Lower leg skin (tissue), 4 donors: ENCODE results near the gene FKBP1A. TPM values are rescaled to one million over a fixed set of nuclear protein-coding genes. Genes with fewer than 3 reads are reported as not detected.
A peak's percentile ranks its signal among the peaks of the same experiment; 100 is the strongest.
"Not testable (repeated sequence)": the region's sequence is repeated elsewhere in the genome, so short reads cannot be mapped to it uniquely, and the experiment has no call there.

Source experiments
- DNase-seq, 2 donors: peaks; one replicate each; pipeline ENCODE4 v3.0.0-alpha.2; 2019; ENCODE audit warnings: low spot score in 2 of 2
- H3K4me3 ChIP-seq: fragments of 200-600 bp; sonication (generic); 2 replicates; pipeline ENCODE4 v1.5.1; 2017; ENCODE audit warnings: mild to moderate bottlenecking, low read depth; ENCODE audit not compliant: poor library complexity, severe bottlenecking
- CTCF ChIP-seq, 3 donors: fragments of 450-650 bp; IDR thresholded peaks; one replicate each; pipeline ENCODE4 v1.5.1; 2016; ENCODE audit warnings: antibody characterized with exemption in 3 of 3, mild to moderate bottlenecking in 3 of 3, moderate library complexity in 2 of 3
- POLR2A ChIP-seq, 2 donors: fragments of 450-650 bp; IDR thresholded peaks; one replicate each; pipeline ENCODE4 v1.6.1; 2016 to 2017; ENCODE audit warnings: antibody characterized with exemption in 2 of 2, mild to moderate bottlenecking in 1 of 2, moderate library complexity in 1 of 2
- WGBS, 2 donors: methylation state at CpG; one replicate each; pipeline ENCODE4 v1.1.5; 2018; 5-methylcytosine and 5-hydroxymethylcytosine counted together
- intact Hi-C: fragments of 100-400 bp; cut with DNase I; formaldehyde crosslinking; loops from one replicate; pipeline ENCODE4 v1.15.0; 2023; ENCODE audit warnings: low total_unique reads
- total RNA-seq, 4 donors: library from RNA; depleted of rRNA; stranded (reverse); fragments of >200 nt; gene quantifications; one replicate each; pipeline ENCODE4 v1.1.0, GENCODE V29; 2016

The FKBP1A gene
- total RNA-seq, 4 donors from 2014 or later, result 72.6 to 133 (median 87.5) TPM

- no peak for TF ChIP-seq CTCF (IDR thresholded peaks at IDR 0.05)
- no peak for TF ChIP-seq POLR2A (IDR thresholded peaks at IDR 0.05)
- intact Hi-C loops, result no loop called here
- no peak overlapping the region for H3K4me3 ChIP-seq
- WGBS, 2 donors, result 91 to 97% methylated on average over 4 of the region's 4 CpGs
- no peak for DNase-seq
Observed at GRCh38 chr20:1345030-1345755, 47.7 kb downstream of the FKBP1A start.

- H3K4me3 ChIP-seq, intact Hi-C loops, DNase-seq: not testable (repeated sequence)
- 85 to 92% methylated on average over 8 of the region's 8 CpGs for WGBS, 2 donors
Observed at GRCh38 chr20:1343446-1344124, 49.3 kb downstream of the FKBP1A start.

GRCh38 chr20:1341561-1342265, 51.1 kb downstream of the FKBP1A start:
- intact Hi-C loops, result no loop called here
- TF ChIP-seq POLR2A (IDR thresholded peaks at IDR 0.05) (no peak), CTCF (IDR thresholded peaks at IDR 0.05) (no peak)
- DNase-seq, result no peak
- H3K4me3 ChIP-seq, result no peak overlapping the region
- WGBS, 2 donors, result 70 to 78% methylated on average over 5 of the region's 5 CpGs

DNA sequence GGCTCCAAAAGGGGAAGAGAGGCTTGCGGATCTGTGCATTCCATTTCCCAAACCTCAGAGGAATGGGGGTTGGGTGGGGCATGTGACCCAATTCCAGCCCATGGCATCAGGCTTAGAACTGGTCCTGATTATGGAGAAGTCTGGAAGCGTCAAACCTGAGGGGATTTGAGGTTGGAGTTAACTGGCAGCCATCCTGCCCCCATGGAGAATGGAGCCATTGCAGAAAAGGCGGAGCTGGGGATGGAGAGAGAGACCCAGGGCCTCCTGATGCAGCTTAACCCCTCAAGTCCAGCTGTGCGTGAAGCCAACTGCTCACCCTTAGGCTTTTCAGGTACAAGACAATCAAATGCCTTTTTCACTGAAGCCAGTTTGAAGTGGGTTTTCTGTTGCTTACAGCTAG, 54.1 kb downstream of the FKBP1A start:
- TF ChIP-seq POLR2A (IDR thresholded peaks at IDR 0.05) (no peak), CTCF (IDR thresholded peaks at IDR 0.05) (no peak)
- DNase-seq, result peak in 1 of 2 donors; percentile 66
- intact Hi-C loops, result loop anchor here (10.0 kb wide), 1 partner anchor 56 kb away; the partner anchor contains the start of gene FKBP1A
- 60 to 74% methylated on average over 4 of the region's 4 CpGs for WGBS, 2 donors
- no peak overlapping the region for H3K4me3 ChIP-seq

GRCh38 chr20:1338096-1338495, 54.8 kb downstream of the FKBP1A start:
- DNase-seq, result no peak
- intact Hi-C loops, result loop anchor here (10.0 kb wide), 1 partner anchor 57 kb away; the partner anchor contains the start of gene FKBP1A
- TF ChIP-seq CTCF (IDR thresholded peaks at IDR 0.05) (no peak), POLR2A (IDR thresholded peaks at IDR 0.05) (no peak)
- WGBS, 2 donors, result 95 to 98% methylated on average over 5 of the region's 5 CpGs
- H3K4me3 ChIP-seq, result no peak overlapping the region

DNA sequence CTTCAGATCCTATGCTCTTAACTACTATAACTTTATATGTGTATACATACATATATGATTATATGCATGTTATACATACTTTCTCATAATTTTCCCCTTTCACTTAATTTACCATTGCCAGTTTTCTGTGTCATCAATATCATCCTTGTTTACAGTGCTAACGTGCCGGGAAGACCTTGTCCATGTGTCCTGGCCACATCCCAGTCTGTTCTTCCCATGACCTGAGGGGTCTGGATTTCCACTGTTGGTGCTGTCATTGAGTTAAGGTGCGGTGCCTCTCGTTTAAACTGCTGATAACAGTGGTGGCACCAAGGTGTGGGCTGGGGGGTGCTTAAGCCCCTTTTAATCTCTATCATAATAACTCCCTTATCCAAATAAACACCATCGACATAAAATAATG, 55.4 kb downstream of the FKBP1A start:
- no peak overlapping the region for H3K4me3 ChIP-seq
- no peak for DNase-seq
- intact Hi-C loops, result loop anchor here (10.0 kb wide), 1 partner anchor 57 kb away; the partner anchor contains the start of gene FKBP1A
- 44 to 50% methylated on average over 5 of the region's 5 CpGs for WGBS, 2 donors
- TF ChIP-seq POLR2A (IDR thresholded peaks at IDR 0.05), result no peak
- no peak for TF ChIP-seq CTCF (IDR thresholded peaks at IDR 0.05)
